Right lung (tissue), 5 donors: ENCODE data around the gene CHRM5. TPM values are rescaled to one million over a fixed set of nuclear protein-coding genes. Genes with fewer than 3 reads are reported as not detected.

ENCODE experiments used
- DNase-seq, 2 donors: peaks; one replicate each; pipeline ENCODE4 v3.0.0-alpha.2; 2013
- polyA plus RNA-seq, 5 donors: library from polyadenylated mRNA; unstranded; fragments of 120-200 nt; gene quantifications; one replicate each; pipeline versions ENCODE4 v1.2.1 to v1.2.3, GENCODE V29; 2013; ENCODE audit warnings: inconsistent platforms in 1 of 5, low replicate concordance in 1 of 5; ENCODE audit not compliant: insufficient read length in 5 of 5, insufficient read depth in 1 of 5

The CHRM5 gene
- polyA plus RNA-seq, 5 donors: 0.10 to 0.80 (median 0.40) TPM

DNA sequence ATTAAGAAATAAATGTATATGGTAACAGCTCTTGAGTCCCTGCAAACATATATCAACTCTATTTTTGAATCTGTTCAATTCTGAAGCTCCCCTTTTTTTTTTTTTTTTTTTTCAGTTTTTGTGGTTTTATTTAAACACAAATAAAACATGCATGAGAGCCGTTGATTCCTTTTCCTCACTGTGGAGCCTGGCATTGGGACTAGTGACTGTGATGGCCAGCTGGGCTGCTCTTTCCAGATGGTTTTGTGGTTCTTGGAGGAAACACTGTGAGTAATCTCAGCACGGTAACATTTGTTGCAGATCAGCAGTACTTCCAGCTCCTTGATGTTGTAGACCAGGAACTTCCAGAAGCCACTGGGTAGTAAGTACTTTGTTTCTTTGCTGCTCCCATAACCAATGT, 117.4 kb downstream of the CHRM5 start:
- no peak for DNase-seq

DNA sequence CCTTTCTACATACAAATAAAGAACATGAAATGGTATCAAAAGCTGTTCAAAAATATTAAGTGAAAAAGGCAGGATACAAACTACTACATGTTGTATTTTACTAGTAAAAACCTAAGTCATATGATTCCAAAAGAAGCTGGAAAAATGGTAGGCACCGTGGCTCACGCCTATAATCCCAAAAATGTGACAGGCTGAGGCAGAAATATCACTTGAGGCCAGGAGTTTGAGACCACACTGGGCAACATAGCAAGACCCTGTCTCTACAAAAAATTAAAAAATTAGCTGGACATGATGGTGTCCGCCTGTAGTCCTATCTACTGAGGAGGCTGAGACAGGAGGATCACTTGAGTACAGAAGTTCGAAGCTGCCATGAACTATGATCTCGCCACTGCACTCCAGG, 131.6 kb downstream of the CHRM5 start:
- DNase-seq: no peak

DNA sequence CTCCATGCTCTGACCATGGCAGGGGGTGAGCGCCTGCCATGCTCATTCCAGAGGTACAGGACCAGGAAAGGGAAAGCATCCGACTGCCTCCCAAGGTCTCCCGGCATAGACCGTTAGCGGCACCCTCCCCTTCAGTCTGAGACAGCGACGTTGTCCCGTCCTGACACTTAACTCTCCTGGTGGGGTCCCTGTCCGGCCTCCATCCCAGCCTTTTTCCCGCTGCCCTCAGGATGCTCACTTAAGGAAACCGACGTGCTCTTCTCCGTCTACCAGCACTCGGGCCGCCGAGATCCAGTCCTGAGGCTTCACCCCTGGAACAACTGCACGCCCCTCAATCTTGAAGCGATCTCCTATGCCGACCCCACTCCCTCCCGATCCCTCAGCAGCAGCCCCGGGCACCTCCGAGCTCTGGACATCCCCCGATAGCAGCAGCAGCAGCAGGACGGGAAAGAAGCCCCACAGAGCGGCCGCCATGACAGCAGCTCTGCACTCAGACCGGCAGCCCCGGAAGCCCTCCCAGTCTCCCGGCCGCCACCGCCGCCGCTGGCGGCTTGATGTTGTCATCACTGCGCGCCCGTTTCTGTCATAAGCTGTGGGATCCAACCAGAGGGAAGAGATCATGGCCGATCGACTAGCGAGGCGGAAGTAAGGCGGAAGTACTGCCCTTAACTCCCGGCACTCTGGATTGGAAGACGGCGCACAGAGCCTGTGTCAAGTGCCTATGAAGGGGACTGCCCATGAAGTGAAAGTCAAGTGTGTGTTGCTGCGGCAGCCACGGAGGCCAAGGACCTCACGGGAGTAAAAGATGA, 133.3 kb downstream of the CHRM5 start, which contains the start of the genes EMC7 and PGBD4:
Gene EMC7 (minus strand): TSS at position 497 of the 809 bp plus-strand sequence. CDS start 23 bp downstream, at position 474.
Gene PGBD4 (plus strand): TSS at position 718 of the 809 bp plus-strand sequence. CDS start 449 bp downstream, outside the sequence.
- peak; percentile 98 for DNase-seq

DNA sequence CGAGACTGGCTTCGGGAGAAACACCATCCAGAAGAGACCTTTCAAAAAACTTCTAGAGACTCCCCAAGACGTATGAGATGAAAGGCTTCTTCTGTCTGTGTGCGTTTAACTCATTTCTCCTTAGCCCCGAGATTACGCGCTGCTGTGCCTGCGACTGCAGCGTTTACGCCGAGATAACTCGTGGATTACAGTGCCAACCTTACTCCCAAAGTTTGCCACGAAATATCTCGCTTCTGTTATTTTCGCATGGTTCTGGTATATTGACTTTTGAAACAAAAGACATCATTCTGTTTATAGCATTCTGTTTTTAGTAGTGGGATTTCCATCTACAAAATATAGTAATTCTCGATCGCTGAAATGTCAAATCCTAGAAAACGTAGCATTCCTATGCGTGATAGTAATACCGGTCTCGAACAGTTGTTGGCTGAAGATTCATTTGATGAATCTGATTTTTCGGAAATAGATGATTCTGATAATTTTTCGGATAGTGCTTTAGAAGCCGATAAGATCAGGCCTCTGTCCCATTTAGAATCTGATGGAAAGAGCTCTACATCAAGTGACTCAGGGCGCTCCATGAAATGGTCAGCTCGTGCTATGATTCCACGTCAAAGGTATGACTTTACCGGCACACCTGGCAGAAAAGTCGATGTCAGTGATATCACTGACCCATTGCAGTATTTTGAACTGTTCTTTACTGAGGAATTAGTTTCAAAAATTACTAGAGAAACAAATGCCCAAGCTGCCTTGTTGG, 134.1 kb downstream of the CHRM5 start:
- no peak for DNase-seq

DNA sequence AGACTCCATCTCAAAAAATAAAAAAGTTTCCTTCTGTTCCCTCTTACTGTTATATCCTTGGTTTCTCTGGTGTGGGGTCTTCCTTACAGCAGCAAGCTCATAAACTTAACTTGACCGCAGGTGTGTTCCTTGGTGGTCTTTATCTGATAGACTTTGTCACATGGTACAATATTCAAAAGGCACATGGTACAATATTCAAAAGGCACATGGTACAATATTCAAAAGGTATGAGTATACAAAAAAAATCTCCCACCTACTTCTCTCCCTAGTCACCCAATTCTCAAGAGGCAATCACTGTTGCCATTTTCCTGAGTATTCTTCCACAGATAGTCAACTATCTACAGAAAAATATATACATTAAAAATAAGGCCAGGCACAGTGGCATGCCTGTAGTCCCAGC, 138.1 kb downstream of the CHRM5 start:
- no peak for DNase-seq

DNA sequence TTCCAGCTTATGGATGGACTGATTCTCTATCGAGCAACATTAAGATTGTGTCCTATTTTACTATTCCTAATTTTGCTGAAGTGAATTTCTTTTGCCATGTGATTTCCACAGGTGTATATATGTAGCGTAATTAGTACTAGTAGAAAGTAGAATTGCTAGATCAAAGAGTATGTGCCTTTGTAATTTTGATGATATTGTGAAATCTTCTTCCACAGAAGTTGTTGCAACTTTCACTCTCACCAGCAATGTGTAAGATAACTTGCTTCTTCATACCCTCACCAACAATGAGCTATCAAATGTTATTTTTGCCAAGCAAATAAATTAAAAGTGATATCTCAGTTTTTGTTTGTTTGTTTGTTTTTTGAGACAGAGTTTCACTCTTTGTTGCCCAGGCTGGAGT, 139.0 kb downstream of the CHRM5 start:
- no peak for DNase-seq

DNA sequence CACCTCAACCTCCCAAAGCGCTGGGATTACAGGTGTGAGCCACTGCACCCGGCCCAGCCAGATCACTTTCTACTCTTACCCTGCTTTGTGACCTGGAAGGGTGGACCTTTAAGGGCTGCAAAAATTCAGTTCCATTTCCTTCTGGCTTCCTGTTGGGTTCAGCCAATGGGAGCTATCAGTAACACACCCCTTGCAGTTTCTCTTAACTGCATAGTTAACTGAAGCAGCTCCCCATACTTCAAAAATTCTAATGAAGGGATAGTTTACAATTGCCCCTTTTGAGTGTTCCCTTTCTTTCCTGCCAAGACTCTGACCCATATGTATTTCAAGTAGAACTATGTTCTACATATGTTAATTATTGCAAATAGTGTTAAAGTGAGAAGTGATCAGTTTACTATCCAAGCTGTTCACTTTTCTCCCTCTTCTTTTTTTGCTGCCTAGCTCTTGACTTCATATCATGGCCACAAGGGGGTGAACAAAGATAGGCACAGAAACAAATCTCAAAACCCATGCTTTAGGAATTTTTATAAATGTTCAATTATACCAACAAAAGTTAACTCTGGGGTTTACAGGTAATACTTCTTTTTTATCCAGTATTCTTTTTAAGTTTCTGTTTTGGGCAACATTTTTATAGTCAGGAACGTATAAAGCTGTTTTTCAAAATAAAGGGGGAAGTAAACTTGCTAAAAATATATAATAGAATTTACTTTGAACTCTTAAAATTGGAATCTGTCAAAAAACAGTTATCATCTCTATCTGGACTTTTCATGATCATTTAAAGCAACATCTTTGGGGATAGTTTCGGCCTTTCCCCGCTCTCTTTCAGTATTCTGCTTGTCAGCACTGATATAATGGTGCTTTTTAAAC, 141.7 kb downstream of the CHRM5 start:
- DNase-seq: peak in 1 of 2 donors; percentile 4

DNA sequence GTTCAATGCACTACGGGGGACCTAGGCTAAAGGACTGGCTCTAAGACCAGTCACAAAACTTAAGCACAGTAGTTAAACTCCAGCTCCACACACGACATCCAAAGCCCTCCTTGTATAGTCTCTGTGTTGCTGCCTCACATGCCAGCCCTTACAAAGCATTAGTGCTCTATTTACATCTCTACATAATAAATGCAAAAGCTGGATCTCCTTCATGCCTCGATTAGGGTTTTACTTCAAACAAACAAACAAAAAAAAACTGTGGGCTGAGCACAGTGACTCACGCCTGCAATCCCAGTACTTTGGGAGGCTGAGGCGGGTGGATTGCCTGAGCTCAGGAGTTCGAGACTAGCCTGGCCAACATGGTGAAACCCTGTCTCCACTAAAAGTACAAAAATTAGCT, 143.2 kb downstream of the CHRM5 start:
- no peak for DNase-seq

DNA sequence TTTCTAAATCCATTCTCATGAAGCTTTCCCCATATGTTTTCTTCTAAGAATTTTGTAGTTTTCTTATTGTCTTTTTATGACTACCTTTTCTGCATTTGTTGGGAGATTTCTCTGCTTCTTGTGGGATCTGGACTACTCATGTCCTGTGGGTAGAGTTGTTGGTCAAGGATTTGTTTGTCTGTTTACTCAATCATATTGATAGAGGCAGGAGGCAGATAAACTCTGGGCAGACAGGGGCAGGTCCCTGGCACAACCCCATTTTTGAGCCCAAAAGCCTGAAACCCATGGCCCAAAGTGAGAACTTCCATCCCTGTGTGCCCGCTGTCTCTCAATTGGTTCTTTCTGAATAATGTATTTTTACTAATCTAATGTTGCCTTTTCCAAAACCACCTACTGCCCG, 145.9 kb downstream of the CHRM5 start:
- DNase-seq: no peak

DNA sequence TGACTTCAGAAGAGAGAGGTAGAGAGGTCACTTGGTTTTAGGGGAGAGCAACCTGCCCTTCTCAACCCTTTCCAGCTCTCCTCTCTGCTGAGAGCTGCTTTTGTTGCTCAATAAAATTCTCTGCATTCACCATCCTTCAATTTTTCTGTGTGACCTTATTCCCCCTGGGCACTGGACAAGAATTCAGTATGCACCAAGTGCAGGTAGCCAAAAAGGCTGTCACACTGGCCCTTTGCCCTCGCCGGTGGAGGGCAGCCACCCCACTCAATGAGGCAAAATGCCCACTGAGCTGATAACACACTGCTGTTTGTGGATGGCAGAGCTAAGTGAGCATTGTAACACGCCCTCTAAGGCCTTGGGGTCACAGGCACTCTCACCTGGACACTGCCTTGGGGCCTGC, 146.4 kb downstream of the CHRM5 start:
- DNase-seq: no peak

DNA sequence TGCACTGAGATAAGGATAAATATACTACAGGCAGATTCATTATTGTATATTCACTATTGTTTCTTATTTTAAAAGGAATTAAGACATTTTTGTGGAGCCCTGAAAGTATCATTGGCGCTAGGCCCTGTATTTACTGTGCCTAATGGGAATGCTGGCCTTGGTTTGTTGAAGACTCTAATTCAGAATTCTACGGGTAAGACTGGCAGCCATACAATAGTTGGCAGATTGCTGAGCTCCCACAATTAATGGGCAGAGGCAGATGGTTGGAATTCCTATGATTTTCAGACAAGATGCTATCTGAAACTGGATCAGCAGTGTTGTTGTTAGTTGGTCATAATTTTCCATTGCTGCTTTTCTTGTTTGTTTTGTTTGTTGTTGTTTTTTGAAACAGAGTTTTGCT, 148.3 kb downstream of the CHRM5 start:
- no peak for DNase-seq

Other genes starting within 250 kb of the CHRM5 start
- gene AVEN, start 70.7 kb downstream of the CHRM5 start, polyA plus RNA-seq: 10 to 100 TPM; 13.9 to 20.0 (median 14.9) TPM
- gene EMC7, start 133.4 kb downstream of the CHRM5 start, polyA plus RNA-seq: 10 to 100 TPM; 52.6 to 66.1 (median 56.9) TPM
- 1 to 10 TPM; 1.9 to 2.3 (median 2.0) TPM for gene PGBD4, start 133.6 kb downstream of the CHRM5 start, polyA plus RNA-seq
- gene KATNBL1, start 241.6 kb downstream of the CHRM5 start, polyA plus RNA-seq: 100 to 1,000 TPM in 2 of 5 donors, 10 to 100 TPM in 3; 74.3 to 119 (median 89.3) TPM